Hepatocyte (in vitro differentiated cells): ENCODE measurements around the gene PDZRN4. TPM values are rescaled to one million over a fixed set of nuclear protein-coding genes. Genes with fewer than 3 reads are reported as not detected.

Experiments used
- DNase-seq: peaks from one replicate; pipeline ENCODE4 v3.0.0-alpha.2; 2016; ENCODE audit warnings: low spot score
- H2AFZ ChIP-seq: fragments of 200-600 bp; sonication (generic); 2 replicates; pipeline ENCODE4 v1.6.0; 2016; ENCODE audit warnings: antibody characterized with exemption, mild to moderate bottlenecking
- H3K27ac ChIP-seq: fragments of 200-600 bp; sonication (generic); 2 replicates; pipeline ENCODE4 v1.5.1; 2016; ENCODE audit warnings: mild to moderate bottlenecking
- H3K27me3 ChIP-seq: fragments of 200-600 bp; sonication (generic); 2 replicates; pipeline ENCODE4 v1.6.1; 2016
- H3K36me3 ChIP-seq: fragments of 200-600 bp; sonication (generic); replicated peaks from 2 replicates; pipeline ENCODE4 v1.5.1; 2016; ENCODE audit warnings: low read depth; ENCODE audit not compliant: insufficient read depth
- H3K4me1 ChIP-seq: fragments of 200-600 bp; sonication (generic); 2 replicates; pipeline ENCODE4 v1.5.1; 2016; ENCODE audit warnings: mild to moderate bottlenecking, moderate library complexity; ENCODE audit not compliant: insufficient read depth
- H3K4me2 ChIP-seq: fragments of 200-600 bp; sonication (generic); 2 replicates; pipeline ENCODE4 v1.6.0; 2016
- H3K4me3 ChIP-seq: fragments of 200-600 bp; sonication (generic); 2 replicates; pipeline ENCODE4 v1.5.1; 2016; ENCODE audit warnings: mild to moderate bottlenecking
- H3K79me2 ChIP-seq: fragments of 200-600 bp; sonication (generic); 2 replicates; pipeline ENCODE4 v1.6.0; 2017; ENCODE audit warnings: mild to moderate bottlenecking
- H3K9me2 ChIP-seq: fragments of 200-600 bp; sonication (generic); replicated peaks from 2 replicates; pipeline ENCODE4 v1.6.0; 2017; ENCODE audit warnings: mild to moderate bottlenecking; ENCODE audit not compliant: insufficient read depth
- H3K9me3 ChIP-seq: fragments of 200-600 bp; sonication (generic); 2 replicates; pipeline ENCODE4 v1.5.1; 2016; ENCODE audit warnings: low read depth, mild to moderate bottlenecking
- H4K20me1 ChIP-seq: fragments of 200-600 bp; sonication (generic); 2 replicates; pipeline ENCODE4 v1.6.0; 2016; ENCODE audit warnings: mild to moderate bottlenecking; ENCODE audit not compliant: insufficient read depth, poor library complexity, severe bottlenecking
- EZH2 ChIP-seq: fragments of 200-600 bp; sonication (generic); IDR thresholded peaks from 2 replicates; pipeline ENCODE4 v1.6.1; 2016; ENCODE audit warnings: antibody characterized with exemption, mild to moderate bottlenecking, borderline replicate concordance
- EZH2phosphoT487 ChIP-seq: fragments of 200-600 bp; sonication (generic); IDR thresholded peaks from one replicate; pipeline ENCODE4 v1.6.1; 2018; ENCODE audit warnings: antibody characterized with exemption, mild to moderate bottlenecking, low read depth, moderate library complexity; ENCODE audit not compliant: unreplicated experiment, severe bottlenecking
- WGBS: methylation state at CpG from one replicate; pipeline ENCODE4 v1.1.6; 2016; ENCODE audit warnings: low lambda C conversion rate; ENCODE audit errors: missing lambda C conversion rate; 5-methylcytosine and 5-hydroxymethylcytosine counted together
- polyA plus RNA-seq: library from polyadenylated mRNA; unstranded; fragments of >200 nt; fragmentation: Nextera tagmentation; extraction: Ambion mirVana; gene quantifications from 2 replicates; pipeline ENCODE4 v1.2.1, GENCODE V29; 2016
- total RNA-seq: library from RNA; depleted of rRNA; stranded (reverse); fragments of >200 nt; gene quantifications from 2 replicates; pipeline ENCODE4 v1.2.3, GENCODE V29; 2014
- TF ChIP-seq, protein P1 (sequence below): fragments of 200-600 bp; sonication (generic); IDR thresholded peaks from 2 replicates; pipeline ENCODE4 v1.5.1; 2016; ENCODE audit warnings: antibody characterized with exemption, mild to moderate bottlenecking; ENCODE audit not compliant: poor library complexity

The PDZRN4 gene
- total and polyA plus RNA-seq, 2 experiments from 2014 or later: 2.2 to 2.3 TPM

GRCh38 chr12:41289501-41289900 lies 101.4 kb downstream of the PDZRN4 start:
- Histone ChIP-seq H3K79me2 (no peaks in the 10 kb centered on the region), H3K27ac (no peak overlapping the region), H3K9me2 (no peaks in the 10 kb centered on the region), H2AFZ (no peak overlapping the region), H3K27me3 (no peaks in the 10 kb centered on the region), H3K4me1 (peaks cover 12% of the 10 kb centered on the region), H4K20me1 (no peaks in the 10 kb centered on the region), H3K4me2 (no peak overlapping the region), H3K4me3 (no peak overlapping the region), H3K36me3 (no peaks in the 10 kb centered on the region), H3K9me3 (no peaks in the 10 kb centered on the region)
- 78% methylated on average over 3 of the region's 3 CpGs for WGBS
- no peak for TF ChIP-seq EZH2phosphoT487
- TF ChIP-seq, protein P1, sequence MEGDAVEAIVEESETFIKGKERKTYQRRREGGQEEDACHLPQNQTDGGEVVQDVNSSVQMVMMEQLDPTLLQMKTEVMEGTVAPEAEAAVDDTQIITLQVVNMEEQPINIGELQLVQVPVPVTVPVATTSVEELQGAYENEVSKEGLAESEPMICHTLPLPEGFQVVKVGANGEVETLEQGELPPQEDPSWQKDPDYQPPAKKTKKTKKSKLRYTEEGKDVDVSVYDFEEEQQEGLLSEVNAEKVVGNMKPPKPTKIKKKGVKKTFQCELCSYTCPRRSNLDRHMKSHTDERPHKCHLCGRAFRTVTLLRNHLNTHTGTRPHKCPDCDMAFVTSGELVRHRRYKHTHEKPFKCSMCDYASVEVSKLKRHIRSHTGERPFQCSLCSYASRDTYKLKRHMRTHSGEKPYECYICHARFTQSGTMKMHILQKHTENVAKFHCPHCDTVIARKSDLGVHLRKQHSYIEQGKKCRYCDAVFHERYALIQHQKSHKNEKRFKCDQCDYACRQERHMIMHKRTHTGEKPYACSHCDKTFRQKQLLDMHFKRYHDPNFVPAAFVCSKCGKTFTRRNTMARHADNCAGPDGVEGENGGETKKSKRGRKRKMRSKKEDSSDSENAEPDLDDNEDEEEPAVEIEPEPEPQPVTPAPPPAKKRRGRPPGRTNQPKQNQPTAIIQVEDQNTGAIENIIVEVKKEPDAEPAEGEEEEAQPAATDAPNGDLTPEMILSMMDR: no peak
- TF ChIP-seq EZH2: no peak
- DNase-seq: no peak

GRCh38 chr12:41293011-41293410 lies 104.9 kb downstream of the PDZRN4 start:
- H3K4me2 ChIP-seq: no peak overlapping the region
- no peaks in the 10 kb centered on the region for H3K9me2 ChIP-seq
- peak overlapping the region; percentile 89 for H3K27ac ChIP-seq
- peak; percentile 46 for DNase-seq
- WGBS: 75% methylated on average over 6 of the region's 6 CpGs
- no peaks in the 10 kb centered on the region for H3K27me3 ChIP-seq
- H3K79me2 ChIP-seq: no peaks in the 10 kb centered on the region
- H3K4me1 ChIP-seq: peaks cover 5% of the 10 kb centered on the region
- no peak overlapping the region for H2AFZ ChIP-seq
- H3K36me3 ChIP-seq: no peaks in the 10 kb centered on the region
- no peak for TF ChIP-seq EZH2phosphoT487
- no peak for TF ChIP-seq EZH2
- TF ChIP-seq, protein P1: no peak
- H3K4me3 ChIP-seq: no peak overlapping the region
- no peaks in the 10 kb centered on the region for H4K20me1 ChIP-seq
- H3K9me3 ChIP-seq: no peaks in the 10 kb centered on the region

GRCh38 chr12:41293461-41293860 lies 105.3 kb downstream of the PDZRN4 start:
- no peak for TF ChIP-seq EZH2phosphoT487
- TF ChIP-seq, protein P1: no peak
- TF ChIP-seq EZH2: no peak
- H3K9me2 ChIP-seq: no peaks in the 10 kb centered on the region
- H4K20me1 ChIP-seq: no peaks in the 10 kb centered on the region
- H3K79me2 ChIP-seq: no peaks in the 10 kb centered on the region
- no peaks in the 10 kb centered on the region for H3K9me3 ChIP-seq
- H3K27me3 ChIP-seq: no peaks in the 10 kb centered on the region
- no peak overlapping the region for H3K4me2 ChIP-seq
- peak overlapping the region; percentile 89 for H3K27ac ChIP-seq
- 94% methylated on average over 1 of the region's 1 CpG for WGBS
- H2AFZ ChIP-seq: no peak overlapping the region
- no peak overlapping the region for H3K4me3 ChIP-seq
- H3K4me1 ChIP-seq: peaks cover 5% of the 10 kb centered on the region
- no peaks in the 10 kb centered on the region for H3K36me3 ChIP-seq
- no peak for DNase-seq

DNA sequence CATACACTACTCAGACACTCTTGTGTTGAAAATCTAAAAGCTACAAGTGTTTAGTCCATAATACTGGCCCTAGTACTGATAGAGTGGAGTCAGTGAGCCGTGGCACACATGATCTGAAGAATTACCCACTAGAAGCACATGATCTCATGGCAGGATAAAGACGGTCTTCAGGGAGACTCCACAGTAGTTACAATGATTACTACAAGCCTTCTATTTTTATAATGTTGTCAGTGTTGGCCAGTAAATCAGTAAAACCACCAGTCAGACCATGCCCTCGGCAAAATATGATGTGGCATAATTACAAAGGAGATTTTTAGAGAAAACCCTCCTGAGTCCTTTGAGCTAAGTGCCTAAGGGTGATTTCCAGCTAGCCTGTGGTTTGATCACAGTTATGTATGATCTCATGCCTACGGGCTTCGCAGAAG lies 114.9 kb downstream of the PDZRN4 start:
- Histone ChIP-seq H4K20me1 (no peaks in the 10 kb centered on the region), H3K9me3 (no peaks in the 10 kb centered on the region), H3K27ac (no peak overlapping the region), H2AFZ (no peak overlapping the region), H3K9me2 (no peaks in the 10 kb centered on the region), H3K4me1 (no peaks in the 10 kb centered on the region), H3K79me2 (no peaks in the 10 kb centered on the region), H3K36me3 (no peaks in the 10 kb centered on the region), H3K27me3 (no peaks in the 10 kb centered on the region), H3K4me3 (no peak overlapping the region), H3K4me2 (no peak overlapping the region)
- no peak for TF ChIP-seq EZH2
- TF ChIP-seq, protein P1: no peak
- TF ChIP-seq EZH2phosphoT487: no peak
- 85% methylated on average over 5 of the region's 5 CpGs for WGBS
- no peak for DNase-seq
